CD4-positive, alpha-beta T cell treated with Interferon alpha-2 for 1 hour (primary cell): Measurements from ENCODE around the gene PC.

Source experiments
- DNase-seq, 2 donors: peaks; one replicate each; pipeline ENCODE4 v3.0.0-alpha.2; 2020 to 2022

Gene PC

DNA sequence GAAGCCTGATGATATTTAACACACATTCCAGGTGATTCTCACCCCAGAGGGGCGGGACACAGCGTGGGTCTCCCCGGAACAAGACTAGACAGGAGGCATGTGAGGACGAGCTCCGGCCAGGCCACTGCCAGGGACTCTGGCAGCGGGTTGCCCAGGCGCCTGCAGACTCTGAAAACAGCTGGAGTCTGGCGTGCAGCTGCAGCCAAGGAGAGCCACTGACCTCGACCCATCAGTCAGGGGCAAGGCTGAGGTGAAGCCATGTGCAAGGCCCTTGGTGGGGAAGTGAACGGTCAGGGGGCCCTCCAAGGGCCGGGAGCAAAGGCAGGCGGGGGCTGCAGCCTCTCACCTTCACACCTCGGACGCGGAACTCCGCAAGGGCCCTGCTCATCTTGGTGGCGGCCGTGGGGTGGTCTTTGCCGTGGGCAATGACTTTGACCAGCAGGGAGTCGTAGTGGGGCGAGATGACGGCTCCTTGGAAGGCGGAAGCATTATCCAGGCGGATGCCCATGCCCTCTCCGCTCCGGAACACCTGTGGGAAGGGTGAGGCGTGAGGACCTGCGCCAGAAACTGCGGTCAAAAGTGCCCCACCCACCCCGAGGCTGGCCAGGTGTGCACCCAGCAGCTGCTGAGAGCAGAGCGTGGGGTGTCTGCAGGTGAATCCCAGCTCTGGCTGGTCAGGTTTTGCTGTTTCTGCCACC is 94.6 kb downstream of the PC start:
- DNase-seq: no peak

DNA sequence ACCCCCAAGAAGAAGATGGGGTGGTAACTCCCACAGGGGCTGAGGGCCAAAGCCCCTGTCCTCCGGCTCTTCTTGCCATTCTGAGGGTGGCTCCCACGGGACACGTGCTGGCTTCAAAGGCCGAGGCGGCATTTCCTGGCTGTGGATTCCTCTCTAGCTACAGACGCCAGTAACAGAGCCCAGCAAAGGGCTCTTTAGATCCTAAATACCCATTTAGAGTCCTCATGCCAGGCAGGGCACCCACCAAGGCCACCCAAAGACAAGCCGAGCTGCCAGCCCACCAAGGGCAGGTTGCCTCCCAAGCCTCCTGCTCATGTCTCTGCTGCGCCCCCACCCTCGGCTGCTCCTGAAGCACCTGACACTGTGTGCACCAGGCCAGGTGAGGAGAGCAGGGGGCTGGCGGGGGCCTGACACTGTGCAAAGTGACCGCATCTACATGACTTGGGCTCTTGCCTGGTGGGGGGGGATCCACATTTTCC is 95.6 kb downstream of the PC start:
- no peak for DNase-seq

DNA sequence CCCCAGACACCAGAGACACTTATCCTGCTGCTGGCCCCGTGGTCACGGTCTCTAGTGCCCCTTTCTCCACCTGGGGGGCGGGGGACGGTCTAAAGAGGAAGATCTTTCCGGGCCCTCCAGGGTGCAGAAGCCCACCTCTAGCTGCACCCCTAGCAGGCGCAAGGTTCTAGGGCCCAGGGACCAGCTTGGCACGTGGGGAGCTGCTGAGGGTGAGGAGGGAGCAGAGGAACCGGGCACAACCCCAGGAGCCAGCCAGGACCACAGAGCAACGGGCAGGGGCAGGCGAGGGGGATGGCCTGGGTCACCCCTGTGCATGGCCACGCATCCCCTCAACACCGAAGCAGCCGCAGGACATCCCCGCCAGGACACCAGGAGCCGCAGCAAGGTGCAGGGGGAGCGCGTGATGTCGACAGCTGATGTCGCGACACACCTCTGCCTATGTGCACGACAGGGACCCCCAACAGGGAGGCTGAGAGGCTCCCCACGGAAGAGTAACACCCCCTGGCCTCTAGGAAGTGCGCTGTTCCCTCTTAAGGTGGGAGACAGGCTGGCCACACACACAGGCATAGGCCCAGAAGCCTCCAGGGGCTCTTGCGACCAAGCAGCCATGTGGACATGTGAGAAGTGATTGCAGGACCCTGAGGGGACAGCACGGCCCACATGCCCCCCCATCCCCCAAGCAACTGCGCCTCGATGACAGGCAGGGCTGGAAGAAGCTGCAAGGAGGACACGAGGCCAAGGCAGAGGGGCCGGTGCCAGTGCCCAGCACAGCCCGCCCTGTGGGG is 96.2 kb downstream of the PC start:
- no peak for DNase-seq

DNA sequence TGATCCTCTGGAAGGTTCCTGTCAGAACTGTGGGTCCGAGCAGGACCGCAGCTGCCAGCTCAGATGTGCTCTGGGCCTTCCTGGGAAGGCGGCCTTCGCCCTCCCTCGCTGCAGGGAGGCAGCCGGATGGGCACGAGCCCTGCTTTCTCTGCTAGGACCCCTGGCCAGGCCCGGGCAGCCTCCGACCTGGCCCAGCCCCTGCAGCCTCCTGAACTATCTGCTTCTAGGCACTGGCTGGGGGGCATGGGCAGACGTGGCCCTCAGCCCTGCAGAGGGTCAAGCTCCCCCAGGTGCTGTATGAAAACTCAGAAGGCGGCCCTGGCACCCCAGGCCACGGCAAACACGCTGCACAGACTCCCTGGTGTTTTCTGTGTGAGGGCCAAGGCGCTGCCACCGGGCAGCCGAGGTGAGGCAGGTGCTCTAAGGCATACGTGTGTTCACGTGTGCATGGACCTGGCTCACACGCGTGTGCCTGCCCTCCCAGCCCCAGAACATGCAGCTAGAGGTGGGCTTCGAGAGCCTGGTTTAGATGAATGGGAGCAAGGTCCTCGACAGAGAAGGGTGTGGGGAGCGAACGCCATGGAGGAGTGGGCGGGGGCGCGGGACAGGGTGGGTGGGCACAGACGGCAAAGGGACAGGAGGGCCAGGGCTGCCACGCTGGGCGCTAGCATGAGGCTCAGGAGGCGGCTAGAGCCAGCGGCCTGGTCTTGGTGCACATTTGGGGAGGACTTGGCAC is 97.0 kb downstream of the PC start:
- DNase-seq: no peak

DNA sequence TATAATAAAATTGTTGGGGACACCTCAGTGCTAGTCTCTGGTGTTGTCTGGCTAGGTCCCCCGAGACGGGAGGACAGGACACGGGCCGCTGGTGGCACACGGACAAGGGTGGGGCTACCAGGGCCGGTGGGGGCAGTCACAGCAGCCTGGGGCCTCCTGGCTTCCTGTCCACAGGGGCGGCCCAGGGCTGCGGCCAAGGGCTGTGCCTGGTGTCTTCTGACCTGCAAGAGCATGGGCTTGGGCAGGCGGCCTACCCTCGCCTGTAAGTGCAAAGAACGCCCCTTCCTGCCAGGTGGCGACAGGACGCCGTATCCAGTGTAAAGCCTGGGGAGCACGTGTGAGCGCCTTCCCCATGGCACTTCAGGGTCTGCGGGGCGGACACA is 97.7 kb downstream of the PC start:
- DNase-seq: no peak

DNA sequence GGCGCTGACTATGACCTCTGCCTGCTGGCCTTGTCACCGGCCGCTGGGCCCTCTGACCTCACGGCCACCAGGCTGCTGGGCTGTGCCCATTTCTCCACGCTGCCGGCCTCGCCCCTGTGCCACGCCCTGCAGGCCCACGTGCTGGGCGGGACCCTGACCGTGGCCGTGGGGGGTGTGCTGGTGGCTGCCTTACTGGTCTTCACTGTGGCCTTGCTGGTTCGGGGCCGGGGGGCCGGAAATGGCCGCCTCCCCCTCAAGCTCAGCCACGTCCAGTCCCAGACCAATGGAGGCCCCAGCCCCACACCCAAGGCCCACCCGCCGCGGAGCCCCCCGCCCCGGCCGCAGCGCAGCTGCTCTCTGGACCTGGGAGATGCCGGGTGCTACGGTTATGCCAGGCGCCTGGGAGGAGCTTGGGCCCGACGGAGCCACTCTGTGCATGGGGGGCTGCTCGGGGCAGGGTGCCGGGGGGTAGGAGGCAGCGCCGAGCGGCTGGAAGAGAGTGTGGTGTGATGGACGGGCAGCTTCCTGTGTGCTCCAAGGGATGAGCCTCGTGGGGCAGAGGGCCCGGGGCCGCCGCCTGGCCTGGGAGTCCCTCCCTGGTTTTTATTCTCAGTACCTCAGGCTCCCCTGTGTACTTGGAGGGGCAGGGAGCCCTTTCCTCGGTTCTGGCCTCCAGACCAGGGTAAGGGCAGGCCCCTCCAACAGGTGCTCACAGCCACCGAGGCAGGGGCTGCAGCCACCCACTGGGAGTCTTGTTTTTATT is 98.3 kb downstream of the PC start:
- DNase-seq: no peak

DNA sequence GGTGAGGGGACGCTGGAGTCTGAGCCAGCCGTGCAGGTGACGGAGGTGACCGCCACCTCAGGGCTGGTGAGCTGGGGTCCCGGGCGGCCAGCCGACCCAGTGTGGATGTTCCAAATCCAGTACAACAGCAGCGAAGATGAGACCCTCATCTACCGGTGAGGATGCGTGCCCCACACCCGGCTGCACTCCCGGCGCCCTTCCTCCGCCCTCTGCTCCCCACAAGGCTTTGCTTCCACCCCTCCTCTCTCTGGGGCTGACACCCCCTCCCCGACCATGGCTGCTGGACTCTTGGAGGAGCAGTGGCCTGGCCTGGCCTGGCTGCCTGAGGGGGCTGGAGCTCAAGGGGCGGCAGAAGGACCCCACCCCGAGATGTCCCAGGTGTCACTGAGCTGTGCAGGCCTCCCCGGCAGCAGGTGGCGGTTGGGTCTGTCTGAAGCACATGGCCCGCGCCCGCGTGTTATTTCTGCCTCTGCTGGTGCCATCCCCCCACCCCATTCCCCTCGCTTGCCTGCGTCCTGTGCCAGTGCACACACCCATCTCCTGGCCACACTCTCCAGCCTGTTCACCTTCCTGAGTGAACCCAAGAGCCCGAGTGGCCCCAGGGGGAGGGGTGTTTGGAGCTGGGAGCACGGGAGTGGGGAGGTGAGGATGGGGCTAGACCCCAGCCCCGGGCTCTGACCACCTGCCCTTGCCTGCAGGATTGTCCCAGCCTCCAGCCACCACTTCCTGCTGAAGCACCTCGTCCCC is 99.1 kb downstream of the PC start:
- DNase-seq: no peak

DNA sequence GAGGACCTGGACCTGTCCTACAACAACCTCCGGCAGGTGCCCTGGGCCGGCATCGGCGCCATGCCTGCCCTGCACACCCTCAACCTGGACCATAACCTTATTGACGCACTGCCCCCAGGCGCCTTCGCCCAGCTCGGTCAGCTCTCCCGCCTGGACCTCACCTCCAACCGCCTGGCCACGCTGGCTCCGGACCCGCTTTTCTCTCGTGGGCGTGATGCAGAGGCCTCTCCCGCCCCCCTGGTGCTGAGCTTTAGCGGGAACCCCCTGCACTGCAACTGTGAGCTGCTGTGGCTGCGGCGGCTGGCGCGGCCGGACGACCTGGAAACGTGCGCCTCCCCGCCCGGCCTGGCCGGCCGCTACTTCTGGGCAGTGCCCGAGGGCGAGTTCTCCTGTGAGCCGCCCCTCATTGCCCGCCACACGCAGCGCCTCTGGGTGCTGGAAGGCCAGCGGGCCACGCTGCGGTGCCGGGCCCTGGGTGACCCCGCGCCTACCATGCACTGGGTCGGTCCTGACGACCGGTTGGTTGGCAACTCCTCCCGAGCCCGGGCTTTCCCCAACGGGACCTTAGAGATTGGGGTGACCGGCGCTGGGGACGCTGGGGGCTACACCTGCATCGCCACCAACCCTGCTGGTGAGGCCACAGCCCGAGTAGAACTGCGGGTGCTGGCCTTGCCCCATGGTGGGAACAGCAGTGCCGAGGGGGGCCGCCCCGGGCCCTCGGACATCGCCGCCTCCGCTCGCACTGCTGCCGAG is 99.8 kb downstream of the PC start:
- no peak for DNase-seq

DNA sequence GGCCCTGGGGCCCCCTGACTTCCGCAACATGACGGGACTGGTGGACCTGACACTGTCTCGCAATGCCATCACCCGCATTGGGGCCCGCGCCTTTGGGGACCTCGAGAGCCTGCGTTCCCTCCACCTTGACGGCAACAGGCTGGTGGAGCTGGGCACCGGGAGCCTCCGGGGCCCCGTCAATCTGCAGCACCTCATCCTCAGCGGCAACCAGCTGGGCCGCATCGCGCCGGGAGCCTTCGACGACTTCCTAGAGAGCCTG is 100.3 kb downstream of the PC start:
- no peak for DNase-seq

DNA sequence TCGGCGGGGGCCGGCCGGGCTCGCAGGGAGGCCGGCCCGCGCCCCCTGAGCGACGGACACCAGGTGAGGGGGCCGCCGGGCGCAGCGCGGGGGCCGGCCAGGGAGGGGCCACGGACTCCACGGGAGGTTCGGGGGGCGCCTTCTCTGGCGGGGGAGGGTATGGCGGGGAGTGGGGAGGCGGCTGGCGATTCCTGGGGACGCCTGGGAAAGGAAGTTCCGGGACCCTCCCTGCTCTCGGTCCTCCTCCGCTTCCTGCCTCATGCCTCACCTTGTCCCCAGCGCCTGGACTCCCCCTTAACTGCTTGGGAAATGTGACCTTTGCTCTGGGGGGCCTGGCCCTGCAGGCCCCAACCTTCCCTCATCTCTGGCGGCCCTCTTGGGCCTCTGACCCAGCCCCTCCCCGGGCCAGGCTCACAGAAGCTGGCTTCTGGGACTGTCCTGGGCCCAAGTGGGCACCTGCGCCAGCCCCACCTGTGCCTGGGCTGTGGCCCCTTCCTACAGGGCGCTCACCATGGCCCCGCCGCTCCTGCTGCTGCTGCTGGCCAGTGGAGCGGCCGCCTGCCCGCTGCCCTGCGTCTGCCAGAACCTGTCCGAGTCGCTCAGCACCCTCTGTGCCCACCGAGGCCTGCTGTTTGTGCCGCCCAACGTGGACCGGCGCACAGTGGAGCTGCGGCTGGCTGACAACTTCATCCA is 100.8 kb downstream of the PC start:
- no peak for DNase-seq

DNA sequence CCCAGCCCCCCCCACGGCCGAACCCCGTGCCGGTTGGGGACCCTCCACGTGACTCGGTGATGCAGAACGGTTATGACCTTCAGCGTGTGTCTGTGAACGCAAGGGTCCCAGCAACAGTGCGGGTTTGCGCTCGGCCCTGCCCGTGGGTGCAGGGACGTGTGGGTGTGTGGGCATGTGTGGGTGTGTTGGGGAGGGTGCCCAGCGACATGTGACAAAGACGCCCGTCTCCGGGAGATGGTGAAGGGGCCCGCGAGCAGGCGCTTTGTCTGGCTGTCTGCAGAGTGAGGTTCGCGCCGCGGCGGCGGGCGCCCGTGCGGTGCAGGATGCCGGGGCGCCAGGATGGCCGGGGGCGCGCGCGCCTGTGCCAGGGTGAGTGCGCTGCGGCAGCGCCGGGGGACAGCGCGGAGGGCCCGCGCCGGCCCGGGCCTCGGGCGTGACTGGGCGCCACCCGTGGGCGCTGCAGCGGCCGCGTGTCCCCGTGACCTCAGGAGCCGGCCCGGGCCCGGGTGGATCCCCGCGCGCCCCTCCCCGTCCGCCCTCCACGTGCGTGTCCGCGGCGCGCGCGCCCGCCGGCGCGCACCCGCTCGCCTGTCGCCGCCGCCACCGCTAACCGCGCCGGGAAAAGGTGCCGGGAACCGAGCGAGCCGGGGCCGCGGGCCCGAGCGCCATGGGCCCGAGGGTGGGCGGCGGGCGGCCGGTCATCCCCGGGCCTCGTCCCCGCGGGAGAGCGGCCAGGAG is 101.5 kb downstream of the PC start, which contains the start of gene LRFN4:
LRFN4 (plus strand) TSS at position 569 of the 738 bp plus-strand sequence. CDS start 681 bp downstream, outside the sequence.
- no peak for DNase-seq

DNA sequence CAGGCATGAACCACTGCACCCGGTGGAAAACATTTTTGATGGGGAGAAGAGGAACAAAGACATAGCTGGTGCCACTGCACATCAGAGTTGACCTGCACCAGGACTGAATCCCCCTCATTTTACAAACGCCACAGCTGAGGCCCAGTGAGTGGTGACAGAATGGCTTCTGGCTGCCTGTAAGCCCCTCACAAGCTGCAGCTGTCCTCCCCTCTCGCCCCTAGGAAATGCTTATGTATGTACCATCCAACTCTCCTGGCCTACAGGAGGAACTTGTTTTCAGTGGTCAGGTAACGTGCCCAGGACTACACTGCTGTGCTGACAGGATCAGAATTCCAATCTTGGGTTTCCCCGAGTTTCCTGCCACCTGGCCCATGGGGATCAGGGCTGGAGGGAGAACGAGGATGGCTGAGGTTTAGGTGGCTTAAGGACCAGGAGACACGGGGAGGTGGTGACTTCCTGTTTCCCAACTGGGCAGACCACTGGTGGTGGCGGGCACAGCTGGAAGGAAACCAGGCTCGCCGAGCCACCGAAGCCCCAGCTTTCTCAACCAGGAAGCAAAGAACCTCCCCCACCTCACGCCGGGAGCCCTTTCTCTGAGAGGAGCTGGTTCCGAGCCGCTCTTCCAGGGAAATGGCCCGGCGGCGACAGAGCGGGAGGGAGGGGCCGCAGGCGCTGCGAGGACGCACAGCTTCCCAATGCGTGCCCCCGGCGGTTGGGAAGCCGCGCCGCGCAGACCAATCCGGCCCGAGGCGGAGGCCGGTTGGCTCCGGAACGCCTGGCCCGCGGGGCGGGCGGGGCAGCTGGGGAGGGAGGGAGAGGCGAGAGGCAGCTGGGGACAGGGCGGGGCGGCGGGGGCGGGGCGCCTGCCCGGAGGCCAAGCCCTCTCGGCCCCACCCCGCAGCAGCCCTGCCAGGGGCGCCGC is 102.3 kb downstream of the PC start:
- peak; percentile 76 to 84 for DNase-seq

DNA sequence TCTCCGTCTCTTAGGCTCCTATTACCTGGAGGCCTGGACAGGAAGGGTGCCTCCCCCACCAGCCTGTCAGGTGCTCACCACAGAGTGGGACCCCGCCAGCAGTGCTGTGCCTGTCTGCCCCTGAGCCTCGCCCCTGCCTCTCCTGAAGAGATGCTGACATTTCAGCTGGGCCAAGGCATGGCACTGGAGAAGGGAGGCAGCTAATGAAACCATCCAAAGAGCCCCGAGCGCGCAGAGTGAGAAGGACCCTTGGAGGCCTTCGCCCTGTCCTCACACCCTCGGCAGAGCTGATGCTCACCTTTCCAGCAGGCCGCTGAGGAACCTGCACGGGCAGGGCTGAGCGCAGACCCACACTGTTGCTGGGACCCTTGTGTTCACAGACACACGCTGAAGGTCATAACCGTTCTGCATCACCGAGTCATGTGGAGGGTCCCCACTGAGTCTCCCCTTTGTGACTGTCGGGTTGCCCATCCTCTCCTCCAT is 103.4 kb downstream of the PC start:
- DNase-seq: no peak

DNA sequence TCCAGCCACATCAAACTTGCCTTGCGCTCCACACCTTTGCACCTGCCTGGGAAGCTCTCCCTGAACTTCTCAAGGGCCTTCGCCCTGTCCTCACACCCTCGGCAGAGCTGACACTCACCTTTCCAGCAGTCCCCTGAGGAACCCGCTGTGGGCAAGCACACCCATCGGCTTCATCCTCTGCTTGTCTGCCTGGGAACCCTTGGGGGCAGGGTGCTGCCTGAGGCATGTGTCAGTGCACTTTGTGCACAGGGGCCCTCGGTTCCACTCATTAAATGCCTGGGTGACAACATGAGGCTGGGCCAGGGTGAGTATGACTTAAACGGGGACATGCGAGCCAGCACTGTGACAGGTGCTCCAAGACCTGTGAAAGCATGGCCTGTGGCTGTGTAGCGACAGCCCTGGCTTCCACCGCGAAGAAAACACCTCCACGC is 103.9 kb downstream of the PC start:
- DNase-seq: no peak

DNA sequence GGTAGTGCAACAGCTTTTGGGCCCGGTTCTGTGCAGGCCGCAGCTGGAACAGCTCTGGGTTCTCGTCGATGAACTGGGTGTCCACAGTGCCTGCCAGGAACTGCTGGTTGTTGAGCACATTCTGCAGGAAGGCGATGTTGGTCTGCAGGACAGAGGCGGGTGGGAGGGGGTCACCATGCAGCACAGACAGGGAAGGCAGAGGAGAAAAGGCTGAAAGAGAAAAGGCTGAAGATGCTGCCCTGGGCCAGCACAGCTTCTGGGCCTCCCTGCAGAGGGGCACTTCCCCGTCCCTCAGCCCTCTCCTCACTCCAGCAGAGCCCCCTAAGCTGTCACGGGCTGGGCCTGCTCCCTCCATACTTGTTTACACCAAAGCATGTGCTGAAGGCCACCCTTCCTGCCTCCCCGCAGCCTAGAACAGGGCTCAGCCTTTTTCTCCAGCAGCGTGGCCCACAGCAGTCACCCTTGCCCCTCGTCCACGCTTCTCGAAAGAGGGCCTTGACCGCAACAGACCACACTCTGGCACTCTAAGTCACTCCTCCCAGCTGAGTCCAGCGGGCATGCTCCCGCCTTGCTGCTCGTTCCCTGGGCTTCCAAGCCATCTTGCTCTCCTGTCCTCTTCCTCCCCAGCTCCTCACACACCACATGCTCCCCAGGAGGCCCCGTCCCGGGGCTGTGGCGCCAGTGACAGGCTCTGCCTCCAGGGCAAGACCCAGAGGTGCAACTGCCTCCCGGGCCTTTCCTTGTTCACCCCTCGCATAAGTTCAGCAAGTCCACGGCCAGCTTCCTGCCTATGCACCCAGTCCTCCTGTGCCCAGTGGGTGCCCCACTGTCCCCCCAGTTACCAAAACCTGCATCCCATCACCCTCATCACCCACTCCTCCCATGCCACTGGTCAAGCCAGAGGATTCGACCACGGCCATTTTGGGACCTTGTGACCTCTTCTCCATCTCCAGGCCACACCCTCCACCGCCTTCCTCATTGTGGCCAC is 104.6 kb downstream of the PC start:
- no peak for DNase-seq

DNA sequence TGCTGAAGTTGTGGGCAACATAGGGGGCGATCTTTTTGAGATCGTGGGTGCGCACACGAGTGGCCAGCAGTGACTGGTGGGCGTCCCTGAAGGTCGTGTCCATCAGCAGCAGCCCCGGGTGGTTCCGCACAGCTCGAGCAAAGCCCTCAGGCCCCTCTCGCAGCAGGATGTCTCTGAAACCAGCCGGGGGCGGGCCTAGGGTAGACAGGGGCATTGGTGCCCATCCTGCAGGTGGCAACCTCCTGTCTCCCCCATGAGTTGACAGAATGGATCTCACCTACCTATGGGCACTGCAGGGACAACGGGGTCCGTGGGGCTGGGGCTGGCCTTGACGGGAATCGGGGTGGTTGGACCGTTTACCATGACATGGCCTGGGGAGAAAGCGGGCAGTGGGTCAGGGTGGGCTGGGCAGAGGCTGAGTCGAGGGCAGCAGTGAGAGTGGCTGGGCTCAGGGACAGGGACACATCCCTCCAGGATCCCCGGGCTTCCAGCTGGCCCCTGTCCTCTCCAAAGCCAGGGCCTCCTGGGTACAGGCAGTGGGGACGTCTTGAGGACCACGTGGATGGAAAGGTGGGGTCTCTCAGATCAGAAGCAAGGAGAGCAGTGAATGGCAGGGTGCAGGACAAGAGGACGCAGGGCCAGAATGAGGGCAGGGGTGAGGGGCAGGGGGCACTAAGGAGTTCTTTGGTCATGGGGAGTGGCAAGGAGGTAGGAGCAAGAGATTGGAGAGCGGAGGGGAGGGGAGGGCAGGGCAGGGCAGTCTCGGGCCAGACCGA is 105.5 kb downstream of the PC start:
- DNase-seq: no peak
